Tibial artery (tissue), 4 donors: ENCODE data around the gene EIF3B.
"Not testable (repeated sequence)": the region's sequence is repeated elsewhere in the genome, so short reads cannot be mapped to it uniquely, and the experiment has no call there.

Experiments
- DNase-seq, 2 donors: peaks; one replicate each; pipeline ENCODE4 v3.0.0-alpha.2; 2019
- H3K27ac ChIP-seq, 2 donors: fragments of 200-600 bp; sonication (generic) in 1 of 2; 1 replicate in 1 of 2; 2 replicates in 1 of 2; pipeline ENCODE4 v1.5.1; 2018 to 2019; ENCODE audit warnings: mild to moderate bottlenecking in 1 of 2
- H3K27me3 ChIP-seq, 2 donors: fragments of 200-600 bp; sonication (generic) in 1 of 2; one replicate each; pipeline versions ENCODE4 v1.5.1 to v1.6.0; 2016 to 2019
- H3K36me3 ChIP-seq, 3 donors: fragments of 200-600 bp; sonication (generic) in 2 of 3; one replicate each; pipeline ENCODE4 v1.5.1; 2016 to 2019; ENCODE audit warnings: mild to moderate bottlenecking in 2 of 3
- H3K4me1 ChIP-seq, 4 donors: fragments of 200-600 bp; sonication (generic) in 2 of 4; 1 replicate in 3 of 4; 2 replicates in 1 of 4; pipeline ENCODE4 v1.5.1; 2016 to 2019
- H3K4me3 ChIP-seq, 2 donors: fragments of 200-600 bp; sonication (generic) in 1 of 2; 1 replicate in 1 of 2; 2 replicates in 1 of 2; pipeline ENCODE4 v1.5.1; 2018 to 2019; ENCODE audit warnings: mild to moderate bottlenecking in 2 of 2
- H3K9me3 ChIP-seq, 3 donors: fragments of 200-600 bp; sonication (generic) in 1 of 3; one replicate each; pipeline ENCODE4 v1.5.1; 2016 to 2019
- CTCF ChIP-seq, 2 experiments: fragments of 200-600 bp in 1 of 2; fragments of 450-650 bp in 1 of 2; IDR thresholded peaks; one replicate each; pipeline ENCODE4 v1.5.1; 2017 to 2019; ENCODE audit warnings: antibody characterized with exemption in 2 of 2, mild to moderate bottlenecking in 1 of 2, moderate library complexity in 1 of 2
- intact Hi-C: fragments of 100-400 bp; cut with DNase I; formaldehyde crosslinking; loops from one replicate; pipeline ENCODE4 v1.15.0; 2023; ENCODE audit warnings: low total_unique reads

The EIF3B gene

GRCh38 chr7:2383543-2384274, 29.1 kb downstream of the EIF3B start:
- no peaks in the 10 kb centered on the region for H3K9me3 ChIP-seq
- H3K4me1 ChIP-seq = no peaks in the 10 kb centered on the region
- no peak overlapping the region for H3K27ac ChIP-seq
- intact Hi-C loops = no loop called here
- H3K27me3 ChIP-seq = no peaks in the 10 kb centered on the region
- H3K4me3 ChIP-seq = no peak overlapping the region
- no peak for TF ChIP-seq CTCF (IDR thresholded peaks at IDR 0.05)
- H3K36me3 ChIP-seq = peaks cover 28 to 60% (median 43%) of the 10 kb centered on the region in 3 donors
- DNase-seq = no peak

GRCh38 chr7:2384354-2385243, 30.0 kb downstream of the EIF3B start:
- H3K4me3 ChIP-seq = no peak overlapping the region
- intact Hi-C loops = no loop called here
- no peaks in the 10 kb centered on the region for H3K9me3 ChIP-seq
- H3K36me3 ChIP-seq = peaks cover 19 to 52% (median 34%) of the 10 kb centered on the region in 3 donors
- H3K4me1 ChIP-seq = no peaks in the 10 kb centered on the region
- no peak overlapping the region for H3K27ac ChIP-seq
- H3K27me3 ChIP-seq = no peaks in the 10 kb centered on the region
- DNase-seq = no peak
- no peak for TF ChIP-seq CTCF (IDR thresholded peaks at IDR 0.05)

- H3K27me3 ChIP-seq, H3K4me3 ChIP-seq, H3K4me1 ChIP-seq, H3K27ac ChIP-seq, intact Hi-C loops, H3K9me3 ChIP-seq, DNase-seq: not testable (repeated sequence)
- peaks cover 4 to 43% (median 19%) of the 10 kb centered on the region in 3 donors for H3K36me3 ChIP-seq
These were observed 31.5 kb downstream of the EIF3B start for GRCh38 chr7:2386122-2386521.

DNA sequence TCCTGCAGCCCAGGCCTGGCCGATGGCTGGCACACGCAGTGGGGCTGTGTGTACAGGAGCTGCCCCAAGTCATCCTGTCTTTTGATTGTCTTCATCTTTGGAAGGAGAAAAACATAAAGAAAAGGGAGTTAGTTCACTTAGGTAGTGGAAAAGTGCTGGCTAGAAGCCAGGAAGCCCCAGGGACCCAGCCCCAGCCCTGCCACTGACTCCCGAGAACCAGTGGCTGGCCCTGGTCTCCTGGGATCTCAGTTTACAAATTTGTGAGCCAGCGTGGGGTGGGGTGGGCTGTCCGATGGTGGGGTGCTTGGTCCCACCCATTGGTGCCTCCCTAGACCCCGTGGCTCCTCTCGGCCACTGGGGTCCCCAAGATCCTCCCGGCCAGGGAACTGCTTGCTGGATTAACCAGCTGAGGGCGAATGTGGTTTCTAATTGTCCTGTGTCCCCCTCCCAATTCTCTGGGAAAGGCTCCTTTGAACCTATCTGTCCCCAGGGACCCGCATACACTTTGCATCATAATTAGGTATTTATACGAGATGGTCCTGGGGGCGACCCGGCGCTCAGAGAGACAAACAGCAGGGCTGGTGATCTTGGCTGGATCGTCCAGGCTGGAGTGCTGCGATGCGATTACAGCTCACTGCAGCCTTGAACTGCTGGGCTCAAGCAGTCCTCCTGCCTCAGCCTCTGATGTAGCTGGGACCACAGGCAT, 32.5 kb downstream of the EIF3B start:
- Histone ChIP-seq H3K9me3 (no peaks in the 10 kb centered on the region), H3K4me1 (no peaks in the 10 kb centered on the region), H3K4me3 (no peak overlapping the region), H3K36me3 (peaks cover 0 to 33% (median 12%) of the 10 kb centered on the region in 3 donors), H3K27ac (no peak overlapping the region), H3K27me3 (no peaks in the 10 kb centered on the region)
- intact Hi-C loops = no loop called here
- no peak for TF ChIP-seq CTCF (IDR thresholded peaks at IDR 0.05)
- no peak for DNase-seq

DNA sequence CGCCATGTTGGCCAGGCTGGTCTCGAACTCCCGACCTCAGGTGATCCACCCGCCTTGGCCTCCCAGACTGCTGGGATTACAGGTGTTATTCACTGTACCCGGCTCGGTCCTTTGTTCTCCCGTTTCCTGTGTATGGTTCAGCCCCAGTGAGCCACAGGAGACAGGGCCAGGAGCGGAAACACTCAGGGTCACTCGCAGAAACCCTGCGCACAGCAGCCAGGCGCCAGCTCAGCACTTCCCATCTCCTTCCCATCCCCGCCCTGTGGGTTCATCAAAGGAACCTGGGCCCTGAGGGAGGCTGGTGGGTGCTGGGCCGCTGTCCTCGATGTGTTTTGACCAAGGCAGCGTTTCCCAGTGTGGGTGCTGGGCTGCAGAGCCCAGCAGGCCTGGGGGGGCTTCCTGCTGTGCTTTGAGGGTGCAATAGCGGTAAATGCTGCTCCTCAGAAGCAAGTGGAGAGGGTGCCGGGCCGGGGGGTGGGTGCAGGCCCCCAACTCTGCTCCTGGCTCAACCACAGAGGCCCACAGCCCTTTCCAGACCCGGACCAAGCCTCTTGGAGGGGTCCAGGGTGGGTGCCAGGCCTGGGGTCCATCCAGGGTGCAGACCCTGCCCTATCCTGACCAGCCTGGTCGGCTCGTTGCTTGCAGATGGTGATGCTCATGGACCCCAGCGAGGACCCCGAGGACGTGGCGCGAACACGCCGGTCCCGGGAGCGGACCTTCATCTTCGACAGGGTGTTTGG, 33.4 kb downstream of the EIF3B start:
- Histone ChIP-seq H3K4me3 (no peak overlapping the region), H3K27ac (no peak overlapping the region), H3K4me1 (no peaks in the 10 kb centered on the region), H3K36me3 (peaks cover 0 to 25% (median 2%) of the 10 kb centered on the region in 3 donors), H3K9me3 (no peaks in the 10 kb centered on the region), H3K27me3 (no peaks in the 10 kb centered on the region)
- intact Hi-C loops = no loop called here
- DNase-seq = no peak
- TF ChIP-seq CTCF (IDR thresholded peaks at IDR 0.05) = no peak
